Activated CD8-positive, alpha-beta memory T cell treated with anti-CD3 and anti-CD28 coated beads, Interleukin-2, amount 50 U/mL, for 1 hour (primary cell): ENCODE results near the gene SLC38A10.
"Not testable (repeated sequence)": the region's sequence is repeated elsewhere in the genome, so short reads cannot be mapped to it uniquely, and the experiment has no call there.

ENCODE experiments used
- DNase-seq: peaks from one replicate; pipeline ENCODE4 v3.0.0-alpha.2; 2020; ENCODE audit errors: extremely low read depth

Gene SLC38A10

DNA sequence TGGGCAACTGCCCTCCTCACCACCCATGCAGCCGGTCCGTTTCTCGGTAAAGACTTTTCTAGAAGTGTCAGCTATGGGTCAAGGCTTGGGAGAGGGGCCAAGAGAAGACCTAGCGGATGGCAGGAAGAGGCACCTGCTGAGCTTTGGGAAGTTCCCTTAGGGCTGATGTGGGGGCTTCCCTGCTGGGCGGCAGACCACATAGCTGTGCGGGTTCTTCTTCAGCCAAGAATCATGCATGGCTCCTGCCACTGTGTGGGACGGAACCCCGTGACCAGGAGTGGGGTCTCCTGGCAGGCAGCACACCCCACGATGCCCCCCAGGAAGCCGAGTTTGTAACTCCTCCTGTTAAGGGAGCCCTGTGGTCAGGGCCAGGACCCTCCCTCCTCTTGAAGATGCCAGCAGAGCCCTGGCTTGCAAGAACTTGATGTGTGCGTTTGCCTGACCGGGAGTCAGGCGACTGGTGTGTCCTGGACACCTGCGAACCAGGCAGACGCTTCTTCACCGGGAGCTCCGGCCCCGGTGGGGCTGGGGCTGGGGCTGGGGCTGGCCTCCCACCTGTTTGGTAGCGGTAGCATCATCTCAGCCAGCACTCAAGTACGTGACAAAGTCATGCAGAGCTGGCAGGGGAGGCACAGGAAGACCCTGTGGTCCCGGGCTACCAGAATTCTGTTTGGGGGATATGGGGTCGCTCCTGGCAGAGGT is 17.7 kb upstream of the SLC38A10 start:
- no peak for DNase-seq

DNA sequence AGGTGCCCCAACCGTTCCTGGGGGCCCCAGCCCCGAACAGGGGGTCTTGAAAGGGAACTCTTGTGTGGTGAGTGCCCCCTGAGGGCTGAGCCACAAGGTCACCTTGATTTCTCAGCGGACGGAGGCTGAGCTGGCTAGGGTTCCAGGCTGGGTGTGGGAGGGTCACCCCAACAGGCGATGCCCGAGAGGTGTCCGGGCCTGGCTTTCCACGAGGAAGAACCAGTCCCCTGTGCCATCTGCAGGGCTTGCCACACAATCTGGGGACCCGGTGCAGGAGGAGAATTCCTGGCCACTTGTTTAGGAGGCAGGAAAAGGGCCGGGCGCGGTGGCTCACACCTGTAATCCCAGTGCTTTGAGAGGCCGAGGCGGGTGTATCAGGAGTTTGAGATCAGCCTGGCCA is 16.8 kb upstream of the SLC38A10 start:
- no peak for DNase-seq

DNA sequence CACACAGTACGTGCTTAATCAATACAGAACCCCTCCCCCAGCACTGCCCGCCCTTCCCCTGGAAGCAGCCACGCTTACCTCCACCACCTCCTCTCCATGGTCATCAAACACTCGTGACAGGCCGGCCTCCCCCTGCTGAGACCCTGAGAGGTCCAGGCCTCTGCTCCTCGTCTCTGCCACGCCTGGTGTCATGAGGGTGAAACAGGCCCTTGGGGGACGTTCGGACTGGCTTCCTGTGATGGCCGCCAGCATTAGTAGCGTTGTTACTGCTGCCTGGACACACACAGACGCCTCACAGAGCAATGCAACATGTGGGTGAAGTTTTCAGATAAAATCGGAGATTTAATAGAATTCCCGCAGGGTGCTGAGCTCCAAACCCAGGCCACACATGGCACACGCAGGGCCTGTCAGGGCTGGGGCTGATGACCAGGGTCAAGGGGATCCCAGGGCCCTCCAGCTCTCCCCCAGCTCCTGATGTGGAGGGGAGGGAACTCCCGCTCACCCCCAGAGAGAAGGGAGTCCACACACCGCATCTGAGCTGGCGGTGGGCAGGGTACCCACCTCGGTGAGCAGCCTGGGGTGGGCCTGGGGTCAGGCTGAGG is 15.9 kb upstream of the SLC38A10 start:
- DNase-seq = no peak

DNA sequence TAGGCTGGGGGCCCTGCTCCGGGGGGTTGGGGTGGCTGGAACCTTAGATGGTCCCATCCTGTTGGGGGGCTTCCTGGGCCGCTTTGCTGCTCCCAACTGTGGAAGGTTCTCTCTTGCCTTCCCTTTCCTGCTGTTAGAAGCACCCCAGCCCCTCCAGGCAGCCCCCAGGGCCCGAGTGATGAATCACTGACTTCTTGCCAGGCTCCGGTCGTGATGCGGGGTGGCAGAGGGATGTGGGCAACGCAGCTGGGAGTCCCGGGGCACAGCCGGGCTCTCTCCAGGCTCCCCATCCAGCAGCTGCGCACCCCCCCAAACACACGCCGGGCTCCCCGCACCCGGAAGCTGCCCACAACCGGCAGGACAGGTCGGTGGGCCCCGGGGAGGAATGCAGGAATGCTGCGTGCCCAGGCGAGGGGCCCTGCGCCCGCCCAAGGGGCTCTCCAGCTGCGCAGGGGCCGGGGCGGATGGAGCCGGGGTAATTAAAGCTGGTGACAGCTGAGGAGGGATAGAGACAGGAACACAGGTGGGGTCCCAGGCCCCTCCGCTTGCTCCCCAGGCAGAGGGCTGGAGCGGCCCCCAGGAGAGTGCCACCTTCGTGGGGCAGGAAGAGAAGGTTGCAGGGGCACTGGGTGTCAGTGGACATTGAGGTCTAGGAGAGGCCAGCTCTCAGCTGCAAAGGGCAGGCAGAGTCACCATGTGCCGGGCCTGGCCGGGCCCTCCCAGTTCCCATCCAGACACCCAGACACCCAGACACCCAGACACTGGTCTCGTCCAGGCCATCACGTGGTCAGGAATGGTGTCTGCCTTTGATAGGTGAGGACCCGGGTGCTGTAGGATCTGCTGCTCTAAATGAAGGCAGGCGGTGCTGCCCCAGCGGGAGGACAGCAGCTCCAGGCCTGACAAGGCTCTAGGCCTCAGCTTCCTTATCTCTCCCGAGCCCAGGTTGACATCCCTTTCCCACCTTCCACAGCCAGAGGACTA is 15.0 kb upstream of the SLC38A10 start:
- no peak for DNase-seq

DNA sequence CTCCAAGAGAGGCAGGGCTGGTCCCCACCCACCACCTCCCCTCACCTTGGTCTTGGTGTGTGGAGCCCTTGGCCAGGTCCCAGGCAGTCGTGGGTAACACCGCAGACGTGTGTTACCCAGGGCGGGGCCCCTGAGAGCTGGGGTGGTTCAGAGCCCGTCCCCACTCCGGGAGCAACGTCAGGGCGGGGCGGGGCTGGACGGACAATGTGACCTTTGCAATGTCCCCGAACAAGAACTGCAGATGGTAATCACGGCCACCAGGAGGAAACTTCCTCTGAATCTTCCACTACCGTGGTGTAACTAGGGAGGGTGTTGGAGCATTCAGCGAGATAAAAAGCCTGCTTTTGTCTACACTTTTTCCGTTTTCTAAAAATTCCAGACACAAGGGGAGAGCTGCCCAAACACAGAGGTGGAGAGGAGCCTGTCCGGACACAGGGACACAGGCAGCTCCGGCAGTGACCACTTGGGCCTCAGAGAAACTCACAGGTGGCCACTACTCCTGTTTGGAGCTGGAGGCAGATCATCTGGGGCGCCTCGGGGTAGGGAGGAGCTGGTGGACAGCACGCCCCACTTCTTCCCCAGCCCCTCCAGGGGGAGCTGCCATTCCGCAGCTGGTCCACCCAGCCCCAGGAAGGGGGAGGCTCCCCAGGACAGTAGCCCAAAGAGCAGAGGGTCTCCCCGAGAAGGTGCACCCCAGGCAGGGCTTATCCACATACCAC is 14.2 kb upstream of the SLC38A10 start:
- DNase-seq = no peak

DNA sequence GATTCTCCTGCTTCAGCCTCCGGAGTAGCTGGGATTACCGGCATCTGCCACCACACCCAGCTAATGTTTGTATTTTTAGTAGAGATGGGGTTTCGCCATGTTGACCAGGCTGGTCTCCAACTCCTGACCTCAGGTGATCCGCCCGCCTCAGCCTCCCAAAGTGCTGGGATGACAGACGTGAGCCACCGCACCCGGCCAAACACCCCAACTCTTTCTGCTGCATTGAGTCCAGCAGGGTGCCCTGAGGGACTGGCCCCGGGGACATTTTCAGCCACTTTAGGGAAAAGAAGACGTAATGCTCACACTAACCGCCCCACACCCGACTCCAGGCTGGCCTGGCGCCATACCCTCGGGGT is 13.7 kb upstream of the SLC38A10 start:
- DNase-seq = not testable (repeated sequence)

DNA sequence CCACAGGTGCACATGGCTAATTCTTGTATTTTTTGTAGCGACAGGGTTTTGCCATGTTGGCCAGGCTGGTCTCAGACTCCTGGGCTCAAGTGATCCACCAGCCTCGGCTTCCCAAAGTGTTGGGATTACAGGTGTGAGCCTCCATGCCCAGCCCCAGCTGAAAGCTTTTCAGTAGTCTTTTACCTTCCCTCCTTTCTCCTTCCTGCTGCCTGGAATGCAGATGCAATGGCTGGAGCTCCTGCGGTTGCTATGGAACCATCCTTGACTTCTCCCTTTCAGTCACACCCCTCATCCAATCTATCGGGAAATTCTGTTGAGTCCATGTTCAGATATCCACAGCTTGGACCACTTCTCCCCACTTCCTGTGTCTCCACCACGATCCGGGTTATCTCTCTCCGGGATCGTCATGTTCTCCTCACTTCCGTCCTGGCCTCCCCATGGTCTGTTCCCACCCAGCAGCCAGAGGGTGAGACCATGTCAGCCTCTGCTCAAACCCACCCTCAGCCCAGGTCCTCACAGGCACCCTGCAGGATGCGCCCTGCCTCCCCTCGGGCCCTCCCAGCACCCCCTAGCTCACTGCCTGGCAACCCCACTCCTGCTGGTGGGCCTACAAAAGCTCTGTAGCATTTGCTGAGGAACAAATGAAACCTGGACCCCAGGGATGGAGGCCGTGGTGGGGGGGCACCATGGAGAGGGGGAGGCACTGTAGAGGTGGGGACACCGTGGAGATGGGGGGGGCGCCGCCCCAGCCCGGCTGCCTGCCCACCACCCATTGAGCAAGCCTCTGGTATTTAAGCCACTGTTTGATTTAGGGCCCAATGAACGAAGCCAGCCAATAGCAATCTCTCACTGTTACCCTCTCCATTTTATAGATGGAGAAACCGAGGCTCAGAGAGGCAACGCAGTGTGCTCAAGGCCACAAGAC is 12.8 kb upstream of the SLC38A10 start:
- no peak for DNase-seq

DNA sequence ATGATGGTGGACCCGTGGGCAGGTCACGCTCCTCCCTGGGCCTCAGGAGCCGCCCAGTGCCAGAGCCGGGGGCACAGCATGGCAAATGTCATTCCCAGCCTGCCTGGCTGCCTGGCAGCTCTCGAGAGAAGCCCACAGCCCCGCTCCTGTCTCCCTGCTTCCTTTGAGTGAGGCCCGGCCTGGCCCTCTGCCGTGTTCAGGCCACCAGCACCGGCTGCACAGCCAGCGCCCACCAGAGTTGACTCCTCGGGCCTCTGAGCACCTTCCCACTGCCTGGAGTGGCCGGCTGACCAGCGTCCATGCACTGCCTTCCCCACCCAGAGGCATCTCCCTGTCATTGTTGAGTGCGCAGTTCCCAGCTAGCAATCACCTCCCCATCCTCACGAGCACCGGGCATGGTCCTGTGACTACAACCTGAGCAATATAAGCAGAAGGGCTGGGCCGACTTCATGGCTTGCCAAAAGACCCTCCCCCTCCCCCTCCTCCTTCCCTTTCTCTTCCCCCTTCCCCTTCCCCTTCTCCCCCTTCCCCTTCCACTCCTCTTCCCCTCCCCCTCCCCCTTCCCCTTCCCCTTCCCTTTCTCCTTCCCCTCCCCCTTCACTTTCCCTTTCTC is 11.9 kb upstream of the SLC38A10 start:
- DNase-seq = no peak

DNA sequence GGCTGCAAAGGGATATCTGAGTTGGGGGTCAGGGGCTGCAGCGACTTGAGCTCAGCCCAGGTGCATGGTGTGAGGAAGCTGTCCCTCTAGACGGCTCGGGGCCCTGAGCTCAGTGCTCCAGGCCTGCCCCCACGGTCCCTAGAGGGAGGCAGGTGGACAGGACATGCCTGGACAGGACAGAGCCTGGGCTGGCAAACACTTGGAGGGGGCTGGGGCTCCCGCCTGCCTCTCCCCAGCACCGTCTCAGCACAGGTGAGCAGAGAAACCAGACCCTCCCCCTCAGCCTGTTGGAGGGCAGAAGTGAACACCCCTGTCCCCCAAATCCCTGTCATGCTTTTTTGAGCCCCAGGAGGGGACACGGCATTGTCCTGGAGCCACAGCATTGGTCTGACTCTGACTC is 11.4 kb upstream of the SLC38A10 start:
- DNase-seq = no peak

DNA sequence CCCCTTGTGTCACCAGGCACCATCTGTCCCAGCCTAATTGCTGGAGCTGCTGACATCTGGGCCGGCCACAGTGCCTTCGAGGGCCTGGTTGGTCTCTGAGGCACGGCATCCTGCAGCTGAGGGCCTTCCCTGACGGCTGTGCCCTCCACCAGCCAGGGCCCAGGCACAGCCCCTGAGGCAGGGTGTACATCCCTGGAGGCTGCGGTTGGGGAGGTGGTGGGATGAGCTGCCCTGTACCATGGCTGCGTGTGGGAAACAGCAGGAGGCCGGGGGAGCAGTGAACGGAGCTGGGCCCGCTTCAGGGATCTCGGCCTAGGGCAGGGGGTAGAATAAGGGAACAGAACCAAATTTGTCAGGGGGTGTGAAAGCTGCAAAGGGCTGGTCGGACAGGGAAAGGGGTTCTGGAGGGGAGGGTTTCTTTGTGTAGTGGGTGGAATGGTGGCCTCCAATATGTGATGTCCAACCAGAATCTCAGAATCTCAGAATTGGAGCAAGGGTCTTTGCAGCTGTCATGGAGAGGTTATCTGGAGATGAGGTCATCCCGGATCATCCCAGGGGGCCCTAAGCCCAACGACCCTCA is 10.0 kb upstream of the SLC38A10 start:
- DNase-seq = no peak

DNA sequence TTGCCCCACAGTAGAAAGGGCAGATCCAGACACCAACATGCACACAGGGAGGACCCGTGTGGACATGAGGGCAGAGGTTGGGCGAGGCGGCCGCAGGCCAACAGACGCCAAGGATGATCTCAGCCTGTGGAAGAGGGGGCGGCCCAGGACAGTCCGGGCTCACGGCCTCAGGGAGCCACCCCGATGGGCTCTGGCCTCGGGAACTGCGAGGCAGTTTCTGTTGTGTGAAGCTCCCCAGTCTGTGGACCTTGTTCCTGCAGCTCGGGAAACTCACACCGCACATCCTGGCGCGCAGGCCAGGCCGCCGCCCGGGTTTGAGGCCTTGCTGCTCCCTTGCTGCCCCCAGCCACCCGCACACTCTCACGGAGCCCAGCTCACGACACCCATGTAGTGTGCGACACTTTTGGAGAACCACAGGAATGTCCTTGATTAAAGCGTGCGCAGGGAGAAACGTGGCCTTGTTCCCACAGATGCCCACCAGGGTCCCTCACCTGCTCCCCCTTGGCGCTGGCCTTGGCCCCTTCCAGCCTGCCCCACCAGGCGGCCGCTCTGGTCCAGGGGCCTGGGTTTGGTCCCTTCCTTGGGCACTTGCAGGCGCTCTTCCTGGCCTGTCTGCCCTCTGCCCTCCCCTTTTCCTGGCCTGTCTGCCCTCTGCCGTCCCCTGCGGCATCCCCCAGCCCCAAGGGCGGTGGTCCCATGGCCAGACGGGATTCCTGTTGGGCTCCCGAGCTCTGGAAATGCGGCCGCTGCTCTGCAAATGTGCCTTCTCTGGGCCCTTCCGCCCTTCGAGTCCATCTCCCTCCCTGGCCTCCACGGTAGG is 9.3 kb upstream of the SLC38A10 start:
- no peak for DNase-seq

DNA sequence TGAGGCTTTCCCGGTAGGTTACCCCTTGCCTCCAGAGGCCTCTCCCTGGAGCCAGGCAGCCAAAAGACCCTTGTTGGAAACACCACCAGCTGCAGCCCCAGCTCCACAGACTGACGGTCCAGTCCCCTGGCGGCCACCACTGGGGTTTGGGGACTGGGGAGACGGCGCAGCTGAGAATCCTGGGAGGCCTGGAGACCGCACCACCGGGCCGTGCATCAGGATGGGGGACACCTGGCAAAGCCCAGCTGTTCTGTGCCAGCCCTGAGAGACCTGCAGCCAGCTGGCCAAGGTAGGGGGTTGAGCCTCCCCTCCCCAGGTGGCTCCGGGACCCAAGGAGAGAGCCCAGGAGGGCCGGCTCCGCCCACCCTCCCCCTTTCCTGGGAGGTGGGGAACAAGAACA is 8.3 kb upstream of the SLC38A10 start:
- no peak for DNase-seq

DNA sequence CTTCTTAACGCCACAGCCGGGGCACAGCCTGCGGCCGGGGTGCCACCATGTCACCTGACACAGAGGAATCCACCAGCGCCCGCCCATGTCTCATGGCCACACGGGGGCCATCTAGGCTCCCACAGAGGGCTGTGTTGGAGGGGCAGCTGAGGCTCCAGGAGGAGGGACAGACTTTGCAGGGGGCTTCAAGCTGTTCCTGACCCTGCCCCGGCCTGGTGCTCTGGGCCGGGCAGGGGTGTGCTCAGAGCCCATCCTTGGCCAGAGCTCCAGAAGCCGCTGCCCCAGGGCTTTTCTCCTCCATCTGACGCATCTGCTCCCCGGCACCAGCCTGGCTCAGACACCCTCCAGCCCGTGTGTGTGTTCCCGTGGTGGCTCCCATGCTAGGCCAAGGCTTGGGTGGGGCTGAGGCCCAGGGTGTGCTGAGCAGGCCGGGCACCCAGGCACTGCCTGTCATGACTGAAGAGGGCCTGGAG is 7.8 kb upstream of the SLC38A10 start:
- no peak for DNase-seq

DNA sequence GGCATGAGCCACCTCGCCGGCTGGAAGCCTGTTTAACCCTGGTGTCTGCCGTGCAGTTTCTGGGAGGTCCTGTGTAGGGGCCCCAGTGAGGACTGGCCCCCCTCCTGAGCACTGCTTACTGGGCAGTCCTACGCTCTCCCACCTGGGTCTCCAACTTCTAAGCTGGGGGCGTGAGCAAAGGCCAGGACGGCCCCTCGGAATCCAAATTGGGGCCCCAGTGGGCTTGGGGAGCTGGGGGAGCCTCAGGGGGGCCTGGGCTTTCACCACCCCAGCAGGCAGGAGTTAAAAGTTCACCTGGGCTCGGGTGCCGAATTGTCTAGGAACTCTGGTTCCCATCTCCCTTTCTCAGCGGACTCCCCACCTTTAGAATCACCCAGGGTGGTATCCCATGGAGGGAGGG is 7.2 kb upstream of the SLC38A10 start:
- no peak for DNase-seq

DNA sequence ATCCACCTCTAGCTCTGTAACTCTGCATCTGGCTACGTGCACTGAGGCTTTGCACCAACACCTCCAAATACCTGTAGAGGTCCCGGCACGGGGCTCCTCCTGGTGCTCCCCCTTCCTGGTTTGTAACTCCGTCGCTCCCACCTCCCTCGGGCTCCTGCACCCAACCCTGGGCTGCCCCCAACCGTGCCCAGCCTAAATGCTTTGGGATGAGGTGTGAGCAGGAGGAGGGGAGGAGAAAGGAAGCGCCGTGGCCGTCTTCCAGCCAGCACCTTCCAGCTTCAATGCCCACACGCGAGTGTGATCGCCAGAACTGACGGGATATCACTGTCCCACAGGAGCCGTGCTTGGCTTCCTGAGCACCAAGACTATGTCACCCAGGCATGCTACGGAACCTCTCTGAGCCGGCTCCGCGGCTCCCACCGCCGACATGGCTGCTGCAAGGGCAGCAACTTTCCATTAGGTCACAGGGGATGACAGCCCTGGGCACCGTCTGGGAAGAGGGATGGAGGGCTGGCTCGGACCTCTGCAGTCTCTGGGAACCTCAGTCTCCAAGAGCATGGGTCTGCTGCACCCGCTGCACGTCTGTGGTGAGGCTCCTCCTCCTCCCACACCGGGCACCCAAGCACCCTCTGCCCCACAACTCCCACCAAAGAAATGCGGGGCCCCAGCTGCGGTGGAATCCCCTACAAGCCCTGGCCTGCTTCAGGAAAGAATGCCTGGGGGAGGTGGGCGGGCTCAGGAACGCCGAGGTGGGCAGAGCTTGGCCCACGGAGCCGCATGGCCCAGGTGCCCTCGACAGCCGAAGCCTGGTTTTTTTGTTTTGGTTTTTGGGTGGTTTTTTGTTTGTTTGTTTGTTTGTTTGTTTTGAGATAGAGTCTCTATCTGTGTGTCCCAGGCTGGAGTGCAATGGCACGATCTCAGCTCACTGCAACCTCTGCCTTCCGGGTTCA is 6.4 kb upstream of the SLC38A10 start:
- DNase-seq = no peak

DNA sequence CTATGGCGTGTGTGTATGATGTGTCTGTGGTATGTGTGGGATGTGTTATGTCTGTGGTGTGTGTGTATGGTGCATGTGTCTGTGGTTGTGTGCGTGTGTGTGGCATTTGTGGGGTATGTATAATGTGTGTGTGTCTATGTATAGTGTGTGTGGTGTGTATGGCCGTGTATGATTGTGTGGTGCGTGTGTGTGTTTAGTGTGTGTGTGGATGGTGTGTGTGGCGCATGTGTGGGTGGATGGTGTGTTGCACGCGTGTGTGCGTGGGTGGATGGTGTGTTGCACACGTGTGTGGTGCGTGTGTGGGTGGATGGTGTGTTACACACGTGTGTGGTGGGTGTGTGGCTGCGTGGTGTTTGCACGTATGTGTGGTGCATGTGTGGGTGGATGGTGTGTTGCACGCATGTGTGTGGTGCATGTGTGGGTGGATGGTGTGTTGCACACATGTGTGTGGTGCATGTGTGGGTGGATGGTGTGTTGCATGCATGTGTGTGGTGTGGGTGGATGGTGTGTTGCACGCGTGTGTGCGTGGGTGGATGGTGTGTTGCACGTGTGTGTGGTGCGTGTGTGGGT is 5.6 kb upstream of the SLC38A10 start:
- no peak for DNase-seq

DNA sequence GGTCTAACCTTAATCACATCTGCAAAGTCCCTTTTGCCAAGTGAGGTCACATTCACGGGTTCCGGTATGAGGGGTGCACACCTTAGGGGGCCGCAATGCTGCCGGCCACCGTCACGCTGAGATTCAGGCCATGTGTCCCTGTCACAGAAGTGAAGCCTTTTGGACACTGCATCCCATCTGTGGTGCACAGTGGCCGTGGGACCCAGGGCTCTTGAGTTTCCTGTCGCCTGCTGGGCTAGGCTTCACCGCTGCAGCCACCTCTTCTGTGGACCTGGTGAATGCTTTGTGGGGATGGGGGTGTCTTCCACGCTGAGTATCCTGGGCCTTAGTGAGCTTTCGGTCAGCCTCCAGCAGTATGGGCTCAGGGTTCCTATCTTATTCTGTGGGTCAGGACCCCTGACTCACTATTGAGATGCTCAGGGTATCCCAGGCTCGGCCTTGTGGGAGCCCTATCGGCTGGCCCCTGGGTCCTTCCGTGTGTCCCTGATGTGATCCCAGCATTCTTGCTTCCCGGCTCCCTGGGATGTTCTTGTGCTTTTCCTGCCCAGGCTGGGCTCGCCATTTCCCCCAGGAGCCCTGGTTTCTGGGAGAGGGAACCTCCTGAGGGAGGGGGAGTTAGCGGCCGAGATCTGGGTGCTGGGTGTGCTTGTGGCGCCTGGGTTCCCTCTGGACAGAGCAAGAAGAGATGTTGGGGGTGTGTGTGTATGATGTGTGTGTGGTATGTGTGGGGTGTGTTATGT is 4.9 kb upstream of the SLC38A10 start:
- DNase-seq = no peak
